IPS-18a (cell line): ENCODE results near the gene CLCA1.

Experiments used
- H3K27ac ChIP-seq: one replicate; pipeline ENCODE4 v1.5.1; 2013; ENCODE audit warnings: low read length
- H3K27me3 ChIP-seq: one replicate; pipeline ENCODE4 v1.6.1; 2013; ENCODE audit warnings: mild to moderate bottlenecking, low read length; ENCODE audit not compliant: control insufficient read depth, insufficient read depth
- H3K36me3 ChIP-seq: one replicate; pipeline ENCODE4 v1.6.1; 2013; ENCODE audit warnings: low read depth, low read length; ENCODE audit not compliant: control insufficient read depth
- H3K4me1 ChIP-seq: one replicate; pipeline ENCODE4 v1.6.1; 2013; ENCODE audit warnings: low read depth, low read length; ENCODE audit not compliant: control insufficient read depth
- H3K4me3 ChIP-seq: one replicate; pipeline ENCODE4 v1.5.1; 2013; ENCODE audit warnings: low read length
- H3K9ac ChIP-seq: one replicate; pipeline ENCODE4 v1.6.1; 2013; ENCODE audit warnings: mild to moderate bottlenecking, low read length, moderate library complexity
- H3K9me3 ChIP-seq: one replicate; pipeline ENCODE4 v1.6.1; 2013; ENCODE audit warnings: low read depth, low read length; ENCODE audit not compliant: control insufficient read depth

The CLCA1 gene

GRCh38 chr1:86436041-86436440 lies 32.7 kb upstream of the CLCA1 start:
- H3K4me1 ChIP-seq: no peaks in the 10 kb centered on the region
- no peaks in the 10 kb centered on the region for H3K27me3 ChIP-seq
- no peak overlapping the region for H3K27ac ChIP-seq

GRCh38 chr1:86441581-86441980 lies 27.1 kb upstream of the CLCA1 start:
- H3K9me3 ChIP-seq: no peaks in the 10 kb centered on the region
- H3K27ac ChIP-seq: no peak overlapping the region
- no peak overlapping the region for H3K9ac ChIP-seq
- H3K27me3 ChIP-seq: no peaks in the 10 kb centered on the region
- no peaks in the 10 kb centered on the region for H3K4me1 ChIP-seq
- no peak overlapping the region for H3K4me3 ChIP-seq
- no peaks in the 10 kb centered on the region for H3K36me3 ChIP-seq

More at GRCh38 chr1:86436041-86436440, 32.7 kb upstream of the CLCA1 start:
- Histone ChIP-seq H3K9me3 (no peaks in the 10 kb centered on the region), H3K36me3 (no peaks in the 10 kb centered on the region), H3K9ac (no peak overlapping the region), H3K4me3 (no peak overlapping the region)

GRCh38 chr1:86441997-86442396 lies 26.7 kb upstream of the CLCA1 start:
- no peaks in the 10 kb centered on the region for H3K36me3 ChIP-seq
- no peak overlapping the region for H3K9ac ChIP-seq
- H3K27ac ChIP-seq: no peak overlapping the region
- H3K4me3 ChIP-seq: no peak overlapping the region
- H3K27me3 ChIP-seq: no peaks in the 10 kb centered on the region
- H3K4me1 ChIP-seq: no peaks in the 10 kb centered on the region
- H3K9me3 ChIP-seq: no peaks in the 10 kb centered on the region

- Histone ChIP-seq H3K4me3 (no peak overlapping the region), H3K27me3 (no peaks in the 10 kb centered on the region), H3K4me1 (no peaks in the 10 kb centered on the region), H3K36me3 (no peaks in the 10 kb centered on the region), H3K9ac (no peak overlapping the region), H3K9me3 (no peaks in the 10 kb centered on the region), H3K27ac (no peak overlapping the region)
These were observed 22.8 kb upstream of the CLCA1 start for GRCh38 chr1:86445919-86446318.

- H3K27me3 ChIP-seq: no peaks in the 10 kb centered on the region
- no peak overlapping the region for H3K9ac ChIP-seq
- H3K4me3 ChIP-seq: no peak overlapping the region
- H3K27ac ChIP-seq: no peak overlapping the region
- no peaks in the 10 kb centered on the region for H3K4me1 ChIP-seq
- no peaks in the 10 kb centered on the region for H3K36me3 ChIP-seq
- no peaks in the 10 kb centered on the region for H3K9me3 ChIP-seq
These were observed 21.4 kb upstream of the CLCA1 start for GRCh38 chr1:86447198-86447790.

GRCh38 chr1:86448670-86449069 lies 20.1 kb upstream of the CLCA1 start:
- no peak overlapping the region for H3K27ac ChIP-seq
- no peaks in the 10 kb centered on the region for H3K9me3 ChIP-seq
- H3K36me3 ChIP-seq: no peaks in the 10 kb centered on the region
- H3K4me1 ChIP-seq: no peaks in the 10 kb centered on the region
- no peaks in the 10 kb centered on the region for H3K27me3 ChIP-seq
- H3K4me3 ChIP-seq: no peak overlapping the region
- H3K9ac ChIP-seq: no peak overlapping the region

GRCh38 chr1:86449103-86449502 lies 19.6 kb upstream of the CLCA1 start:
- Histone ChIP-seq H3K4me3 (no peak overlapping the region), H3K9ac (no peak overlapping the region), H3K27me3 (no peaks in the 10 kb centered on the region), H3K36me3 (no peaks in the 10 kb centered on the region), H3K4me1 (no peaks in the 10 kb centered on the region), H3K27ac (no peak overlapping the region), H3K9me3 (no peaks in the 10 kb centered on the region)

GRCh38 chr1:86450847-86451246 lies 17.9 kb upstream of the CLCA1 start:
- H3K4me3 ChIP-seq: no peak overlapping the region
- no peaks in the 10 kb centered on the region for H3K4me1 ChIP-seq
- H3K9me3 ChIP-seq: no peaks in the 10 kb centered on the region
- no peaks in the 10 kb centered on the region for H3K36me3 ChIP-seq
- H3K27ac ChIP-seq: no peak overlapping the region
- H3K27me3 ChIP-seq: no peaks in the 10 kb centered on the region
- no peak overlapping the region for H3K9ac ChIP-seq

GRCh38 chr1:86453664-86454063 lies 15.1 kb upstream of the CLCA1 start:
- Histone ChIP-seq H3K27ac (no peak overlapping the region), H3K9me3 (no peaks in the 10 kb centered on the region), H3K4me1 (no peaks in the 10 kb centered on the region), H3K4me3 (no peak overlapping the region), H3K9ac (no peak overlapping the region), H3K36me3 (no peaks in the 10 kb centered on the region), H3K27me3 (no peaks in the 10 kb centered on the region)

GRCh38 chr1:86455073-86455472 lies 13.7 kb upstream of the CLCA1 start:
- Histone ChIP-seq H3K27me3 (no peaks in the 10 kb centered on the region), H3K4me3 (no peak overlapping the region), H3K9me3 (no peaks in the 10 kb centered on the region), H3K4me1 (no peaks in the 10 kb centered on the region), H3K27ac (no peak overlapping the region), H3K9ac (no peak overlapping the region), H3K36me3 (no peaks in the 10 kb centered on the region)

GRCh38 chr1:86460998-86461397 lies 7.7 kb upstream of the CLCA1 start:
- Histone ChIP-seq H3K27me3 (no peaks in the 10 kb centered on the region), H3K4me1 (no peaks in the 10 kb centered on the region), H3K36me3 (no peaks in the 10 kb centered on the region), H3K27ac (no peak overlapping the region), H3K9me3 (no peaks in the 10 kb centered on the region), H3K9ac (no peak overlapping the region), H3K4me3 (no peak overlapping the region)

GRCh38 chr1:86461482-86461881 lies 7.2 kb upstream of the CLCA1 start:
- no peaks in the 10 kb centered on the region for H3K4me1 ChIP-seq
- H3K27me3 ChIP-seq: no peaks in the 10 kb centered on the region
- no peaks in the 10 kb centered on the region for H3K9me3 ChIP-seq
- H3K9ac ChIP-seq: no peak overlapping the region
- no peak overlapping the region for H3K4me3 ChIP-seq
- H3K27ac ChIP-seq: no peak overlapping the region
- no peaks in the 10 kb centered on the region for H3K36me3 ChIP-seq
